Keratinocyte (primary cell): Measurements from ENCODE around the gene RTKN. TPM values are rescaled to one million over a fixed set of nuclear protein-coding genes. Genes with fewer than 3 reads are reported as not detected.

ENCODE experiments used
- DNase-seq: peaks from one replicate; pipeline ENCODE4 v3.0.0-alpha.2; 2011; ENCODE audit warnings: low read depth, missing footprints, low spot score
- FAIRE-seq: peaks from 2 replicates; lab custom pipeline; 2011; peaks lifted over from hg19 to GRCh38; lab: Jason Lieb, UNC
- H2AFZ ChIP-seq: 2 replicates; pipeline ENCODE4 v1.6.0; 2012; ENCODE audit warnings: low read length, control low read depth, inconsistent platforms; ENCODE audit not compliant: control insufficient read depth
- H3K27ac ChIP-seq: 2 replicates; pipeline ENCODE4 v1.5.1; 2011; ENCODE audit warnings: low read length; ENCODE audit not compliant: control insufficient read depth, insufficient read depth
- H3K27me3 ChIP-seq: 3 replicates; pipeline ENCODE4 v1.6.0; 2011; ENCODE audit warnings: low read length; ENCODE audit not compliant: control insufficient read depth, insufficient read depth; ENCODE audit errors: extremely low read depth
- H3K36me3 ChIP-seq, 2 experiments: 2 replicates in 1 of 2; 3 replicates in 1 of 2; pipeline ENCODE4 v1.5.1; 2011; ENCODE audit warnings: low read length in 2 of 2, mild to moderate bottlenecking in 1 of 2; ENCODE audit not compliant: control insufficient read depth in 2 of 2, insufficient read depth in 2 of 2; ENCODE audit errors: extremely low read depth in 1 of 2
- H3K4me1 ChIP-seq: 3 replicates; pipeline ENCODE4 v1.5.1; 2011; ENCODE audit warnings: low read length; ENCODE audit not compliant: control insufficient read depth, insufficient read depth; ENCODE audit errors: extremely low read depth
- H3K4me2 ChIP-seq: 3 replicates; pipeline ENCODE4 v1.6.0; 2011; ENCODE audit warnings: low read depth, low read length; ENCODE audit not compliant: control insufficient read depth, insufficient read depth; ENCODE audit errors: extremely low read depth
- H3K4me3 ChIP-seq, 3 experiments: fragments of 200-600 bp in 1 of 3; sonication (generic) in 1 of 3; 2 replicates in 2 of 3; 3 replicates in 1 of 3; pipeline ENCODE4 v1.5.1; 2011 to 2016; ENCODE audit warnings: low read length in 3 of 3, mild to moderate bottlenecking in 3 of 3, control low read depth in 2 of 3, inconsistent platforms in 1 of 3, low read depth in 1 of 3, mixed read lengths in 1 of 3, mixed run types in 1 of 3, moderate library complexity in 1 of 3; ENCODE audit not compliant: control insufficient read depth in 2 of 3, insufficient read depth in 2 of 3; ENCODE audit errors: extremely low read depth in 1 of 3
- H3K79me2 ChIP-seq: 2 replicates; pipeline ENCODE4 v1.6.0; 2012; ENCODE audit warnings: low read length; ENCODE audit not compliant: control insufficient read depth, insufficient read depth
- H3K9ac ChIP-seq: 3 replicates; pipeline ENCODE4 v1.6.0; 2011; ENCODE audit warnings: low read length; ENCODE audit not compliant: control insufficient read depth, insufficient read depth; ENCODE audit errors: extremely low read depth
- H3K9me1 ChIP-seq: 3 replicates; pipeline ENCODE4 v1.6.0; 2011; ENCODE audit warnings: low read length; ENCODE audit not compliant: control insufficient read depth, insufficient read depth; ENCODE audit errors: extremely low read depth
- H3K9me3 ChIP-seq: 2 replicates; pipeline ENCODE4 v1.5.1; 2012; ENCODE audit warnings: low read depth, low read length; ENCODE audit not compliant: control insufficient read depth
- H4K20me1 ChIP-seq: 3 replicates; pipeline ENCODE4 v1.6.0; 2011; ENCODE audit warnings: low read length; ENCODE audit not compliant: control insufficient read depth, insufficient read depth; ENCODE audit errors: extremely low read depth
- CTCF ChIP-seq, 3 experiments: IDR thresholded peaks in 1 of 3; conservative IDR thresholded peaks in 1 of 3; optimal IDR thresholded peaks in 1 of 3; 2 replicates in 2 of 3; 3 replicates in 1 of 3; pipeline versions ENCODE3 to v1.5.1; 2011; ENCODE audit warnings: low read length in 3 of 3, mild to moderate bottlenecking in 3 of 3, moderate library complexity in 2 of 3, control low read depth in 1 of 3, inconsistent platforms in 1 of 3; ENCODE audit not compliant: insufficient read depth in 2 of 3; ENCODE audit errors: extremely low read depth in 1 of 3
- EZH2 ChIP-seq: IDR thresholded peaks from one replicate; pipeline ENCODE4 v1.6.1; 2012; ENCODE audit warnings: inconsistent platforms, mild to moderate bottlenecking, low read length, moderate library complexity
- dilution Hi-C: fragments of 300-500 bp; cut with MboI; formaldehyde crosslinking; loops from one replicate; pipeline ENCODE4 v1.7.0; 2020; ENCODE audit warnings: low sequenced_read_pairs; ENCODE audit not compliant: extremely low pct_ligation_motif_present
- polyA plus RNA-seq, 5 experiments: library from polyadenylated mRNA; depleted of rRNA in 3 of 5; stranded (reverse) in 3 of 5; stranded (forward) in 1 of 5; unstranded in 1 of 5; fragments of >200 nt; gene quantifications; 1 replicate in 1 of 5; 2 replicates in 3 of 5; 3 replicates in 1 of 5; pipeline versions ENCODE4 v1.2.1 to v1.2.3, GENCODE V29; 2011 to 2012; ENCODE audit warnings: missing spikeins in 2 of 5, low read depth in 1 of 5, low replicate concordance in 1 of 5

The RTKN gene
- polyA plus RNA-seq, 1 donor (not counting 4 experiments of a cell fraction or from before 2014, with no cell fraction given): 110 TPM

DNA sequence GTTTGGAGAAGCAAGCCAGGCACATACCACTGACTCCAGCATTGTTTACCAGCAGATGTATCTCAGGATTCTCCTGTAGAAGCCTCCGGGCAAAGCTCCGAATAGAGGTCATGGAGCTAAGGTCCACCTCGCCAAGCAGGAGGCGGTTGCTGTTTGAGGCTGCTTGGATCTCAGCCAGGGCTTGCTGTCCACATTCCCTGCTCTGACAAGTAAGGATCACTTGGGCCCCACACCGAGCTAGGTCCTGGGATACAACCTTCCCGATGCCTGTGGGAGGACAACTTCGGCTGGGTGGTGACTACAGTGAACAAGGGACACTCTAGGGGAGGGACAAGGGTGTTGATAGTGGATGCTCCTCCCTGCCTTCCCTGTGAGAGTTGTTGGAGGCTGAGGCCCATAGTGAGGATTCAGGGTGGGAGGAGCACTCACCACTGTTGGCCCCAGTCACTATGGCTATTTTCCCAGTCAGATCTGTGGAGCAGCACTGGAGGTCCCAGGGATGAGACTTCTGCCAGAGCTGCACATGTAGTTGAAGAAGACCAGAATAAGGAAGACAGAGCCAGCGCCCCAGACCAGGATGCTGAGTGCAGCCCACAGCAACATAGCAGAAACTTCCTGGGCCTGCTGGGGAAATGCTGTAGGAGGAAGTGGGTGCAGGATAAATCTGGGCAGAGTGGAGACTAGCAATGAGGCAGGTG lies 28.6 kb downstream of the RTKN start:
- no peaks in the 10 kb centered on the region for H3K36me3 ChIP-seq
- H3K27me3 ChIP-seq: peaks cover 3% of the 10 kb centered on the region
- no peak overlapping the region for H3K27ac ChIP-seq
- no peak for TF ChIP-seq EZH2
- TF ChIP-seq CTCF (optimal IDR thresholded peaks at IDR 0.05 in 1 of 3, IDR thresholded peaks at IDR 0.05 in 1 of 3, conservative IDR thresholded peaks at IDR 0.05 in 1 of 3; ENCODE audit: extremely low read depth in 1 of 3, insufficient read depth in 2 of 3, low read length in 3 of 3): no peak
- no peaks in the 10 kb centered on the region for H3K9me3 ChIP-seq
- no peaks in the 10 kb centered on the region for H4K20me1 ChIP-seq
- H2AFZ ChIP-seq: no peak overlapping the region
- H3K4me2 ChIP-seq: no peak overlapping the region
- no peaks in the 10 kb centered on the region for H3K9me1 ChIP-seq
- no peaks in the 10 kb centered on the region for H3K79me2 ChIP-seq
- peaks cover 11% of the 10 kb centered on the region for H3K4me1 ChIP-seq
- DNase-seq (no peak), FAIRE-seq (no peak)
- dilution Hi-C loops: no loop called here
- H3K9ac ChIP-seq: no peak overlapping the region
- no peak overlapping the region for H3K4me3 ChIP-seq

DNA sequence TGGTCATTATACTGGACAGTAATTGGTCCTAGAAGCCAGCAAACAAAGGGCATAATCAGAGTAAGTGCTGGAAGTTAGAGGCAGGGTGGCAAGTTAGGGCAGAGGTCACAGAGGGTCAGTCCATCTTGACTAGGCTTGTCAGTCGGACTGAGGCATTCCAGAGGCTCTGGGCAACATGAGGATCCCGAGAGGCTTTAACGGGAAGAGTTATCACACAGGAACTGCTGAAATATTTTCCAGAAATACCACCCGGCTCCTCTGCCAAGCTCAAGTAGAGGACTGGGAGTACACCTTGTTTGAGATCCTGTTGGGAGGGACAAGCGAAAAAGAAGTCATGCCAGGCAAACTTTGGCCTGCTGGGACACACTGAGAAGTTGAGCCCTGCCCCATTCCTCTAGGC lies 34.1 kb downstream of the RTKN start:
- H3K9ac ChIP-seq: no peak overlapping the region
- H4K20me1 ChIP-seq: no peaks in the 10 kb centered on the region
- no peak overlapping the region for H3K27ac ChIP-seq
- TF ChIP-seq CTCF (optimal IDR thresholded peaks at IDR 0.05 in 1 of 3, IDR thresholded peaks at IDR 0.05 in 1 of 3, conservative IDR thresholded peaks at IDR 0.05 in 1 of 3; ENCODE audit: extremely low read depth in 1 of 3, insufficient read depth in 2 of 3, low read length in 3 of 3): no peak
- no peak for TF ChIP-seq EZH2
- H3K9me1 ChIP-seq: no peaks in the 10 kb centered on the region
- H3K4me3 ChIP-seq: no peak overlapping the region
- no peak overlapping the region for H3K4me2 ChIP-seq
- FAIRE-seq (no peak), DNase-seq (no peak)
- H3K9me3 ChIP-seq: no peaks in the 10 kb centered on the region
- H2AFZ ChIP-seq: no peak overlapping the region
- H3K79me2 ChIP-seq: no peaks in the 10 kb centered on the region
- dilution Hi-C loops: no loop called here
- H3K36me3 ChIP-seq: no peaks in the 10 kb centered on the region
- peaks cover 23% of the 10 kb centered on the region for H3K4me1 ChIP-seq
- no peaks in the 10 kb centered on the region for H3K27me3 ChIP-seq
